Activated T-helper 2 cell treated with anti-CD3 and anti-CD28 coated beads, Interferon-gamma antibody, Interleukin-2, Interleukin-4, amounts not matched to agents 10 μg/mL and 5 μg/mL and 100 μg/mL, durations not matched to agents 14 hours and 24 hours and 36 hours (primary cell): ENCODE measurements around the gene CREB3L1. TPM values are rescaled to one million over a fixed set of nuclear protein-coding genes. Genes with fewer than 3 reads are reported as not detected.

Source experiments
- DNase-seq: peaks from one replicate; pipeline ENCODE4 v3.0.0; 2021; ENCODE audit warnings: low spot score
- H3K27ac Mint-ChIP-seq: one replicate; pipeline ENCODE4 v1.8.0; 2021; ENCODE audit warnings: mixed read lengths
- H3K27me3 Mint-ChIP-seq: one replicate; pipeline ENCODE4 v1.8.0; 2021; ENCODE audit warnings: low read depth, mixed read lengths
- H3K36me3 Mint-ChIP-seq: one replicate; pipeline ENCODE4 v1.8.0; 2021; ENCODE audit warnings: low read depth, mixed read lengths
- H3K4me1 Mint-ChIP-seq: one replicate; pipeline ENCODE4 v1.8.0; 2021; ENCODE audit warnings: low read depth, mixed read lengths
- H3K4me3 Mint-ChIP-seq: one replicate; pipeline ENCODE4 v1.8.0; 2021; ENCODE audit warnings: low read depth, mild to moderate bottlenecking, moderate library complexity, mixed read lengths
- H3K9me3 Mint-ChIP-seq: one replicate; pipeline ENCODE4 v1.8.0; 2021; ENCODE audit warnings: mixed read lengths
- intact Hi-C: fragments of 100-400 bp; cut with micrococcal nuclease; formaldehyde crosslinking; loops from one replicate; pipeline ENCODE4 v1.15.1; 2023
- total RNA-seq: library from RNA; stranded (reverse); gene quantifications from 2 replicates; pipeline ENCODE4 v1.2.3, GENCODE V29; 2022

The CREB3L1 gene
- total RNA-seq, 1 donor from 2014 or later, result not detected

- no peak for DNase-seq
- intact Hi-C loops, result no loop called here
- Mint-ChIP-seq H3K9me3 (no peaks in the 10 kb centered on the region), H3K4me1 (peaks cover 4% of the 10 kb centered on the region), H3K4me3 (no peak overlapping the region), H3K27ac (no peak overlapping the region), H3K36me3 (no peaks in the 10 kb centered on the region), H3K27me3 (peaks cover 16% of the 10 kb centered on the region)
Measured at GRCh38 chr11:46271875-46272815, 5.3 kb upstream of the CREB3L1 start.

- Mint-ChIP-seq H3K27ac (no peak overlapping the region), H3K36me3 (no peaks in the 10 kb centered on the region), H3K4me3 (no peak overlapping the region), H3K9me3 (no peaks in the 10 kb centered on the region), H3K27me3 (peaks cover 19% of the 10 kb centered on the region), H3K4me1 (peaks cover 6% of the 10 kb centered on the region)
- intact Hi-C loops, result no loop called here
- no peak for DNase-seq
Measured at GRCh38 chr11:46272816-46273427, 4.5 kb upstream of the CREB3L1 start.

- H3K27ac Mint-ChIP-seq, result no peak overlapping the region
- intact Hi-C loops, result no loop called here
Measured at GRCh38 chr11:46273511-46274205, 3.8 kb upstream of the CREB3L1 start.

GRCh38 chr11:46275964-46276641 is 1.4 kb upstream of the CREB3L1 start:
- Mint-ChIP-seq H3K36me3 (no peaks in the 10 kb centered on the region), H3K27ac (no peak overlapping the region), H3K27me3 (peaks cover 34% of the 10 kb centered on the region), H3K4me1 (peaks cover 6% of the 10 kb centered on the region), H3K4me3 (no peak overlapping the region), H3K9me3 (no peaks in the 10 kb centered on the region)
- DNase-seq, result no peak
- intact Hi-C loops, result no loop called here

More at GRCh38 chr11:46273511-46274205, 3.8 kb upstream of the CREB3L1 start:
- no peaks in the 10 kb centered on the region for H3K36me3 Mint-ChIP-seq
- peaks cover 18% of the 10 kb centered on the region for H3K27me3 Mint-ChIP-seq
- DNase-seq, result no peak
- no peak overlapping the region for H3K4me3 Mint-ChIP-seq
- H3K9me3 Mint-ChIP-seq, result no peaks in the 10 kb centered on the region
- peaks cover 6% of the 10 kb centered on the region for H3K4me1 Mint-ChIP-seq

- H3K27me3 Mint-ChIP-seq, result peaks cover 45% of the 10 kb centered on the region
- no peak overlapping the region for H3K4me3 Mint-ChIP-seq
- no peak overlapping the region for H3K27ac Mint-ChIP-seq
- H3K4me1 Mint-ChIP-seq, result peaks cover 6% of the 10 kb centered on the region
- no peaks in the 10 kb centered on the region for H3K9me3 Mint-ChIP-seq
- intact Hi-C loops, result no loop called here
- H3K36me3 Mint-ChIP-seq, result no peaks in the 10 kb centered on the region
- DNase-seq, result no peak
Measured at GRCh38 chr11:46277313-46277621, 195 bp upstream of the CREB3L1 start.

- Mint-ChIP-seq H3K27ac (no peak overlapping the region), H3K4me1 (peaks cover 2% of the 10 kb centered on the region), H3K4me3 (no peak overlapping the region), H3K9me3 (no peaks in the 10 kb centered on the region), H3K27me3 (peaks cover 52% of the 10 kb centered on the region), H3K36me3 (no peaks in the 10 kb centered on the region)
- intact Hi-C loops, result no loop called here
- DNase-seq, result no peak
Measured at GRCh38 chr11:46278387-46279125, 1.1 kb downstream of the CREB3L1 start.

GRCh38 chr11:46279126-46280099 is 2.0 kb downstream of the CREB3L1 start:
- Mint-ChIP-seq H3K27me3 (peaks cover 54% of the 10 kb centered on the region), H3K4me1 (peaks cover 2% of the 10 kb centered on the region), H3K4me3 (no peak overlapping the region), H3K36me3 (no peaks in the 10 kb centered on the region), H3K27ac (no peak overlapping the region), H3K9me3 (no peaks in the 10 kb centered on the region)
- DNase-seq, result no peak
- intact Hi-C loops, result no loop called here

GRCh38 chr11:46280706-46281105 is 3.2 kb downstream of the CREB3L1 start:
- intact Hi-C loops, result no loop called here
- DNase-seq, result no peak
- Mint-ChIP-seq H3K9me3 (no peaks in the 10 kb centered on the region), H3K27me3 (peaks cover 54% of the 10 kb centered on the region), H3K27ac (no peak overlapping the region), H3K36me3 (no peaks in the 10 kb centered on the region), H3K4me3 (no peak overlapping the region), H3K4me1 (peaks cover 2% of the 10 kb centered on the region)

- no peaks in the 10 kb centered on the region for H3K9me3 Mint-ChIP-seq
- intact Hi-C loops, result no loop called here
- peaks cover 2% of the 10 kb centered on the region for H3K4me1 Mint-ChIP-seq
- no peak for DNase-seq
- H3K36me3 Mint-ChIP-seq, result no peaks in the 10 kb centered on the region
- no peak overlapping the region for H3K27ac Mint-ChIP-seq
- peaks cover 50% of the 10 kb centered on the region for H3K27me3 Mint-ChIP-seq
- no peak overlapping the region for H3K4me3 Mint-ChIP-seq
Measured at GRCh38 chr11:46281371-46281831, 3.9 kb downstream of the CREB3L1 start.

- no peaks in the 10 kb centered on the region for H3K36me3 Mint-ChIP-seq
- no peak for DNase-seq
- H3K27ac Mint-ChIP-seq, result no peak overlapping the region
- H3K4me3 Mint-ChIP-seq, result no peak overlapping the region
- H3K4me1 Mint-ChIP-seq, result no peaks in the 10 kb centered on the region
- peaks cover 37% of the 10 kb centered on the region for H3K27me3 Mint-ChIP-seq
- H3K9me3 Mint-ChIP-seq, result no peaks in the 10 kb centered on the region
- intact Hi-C loops, result no loop called here
Measured at GRCh38 chr11:46285173-46285572, 7.7 kb downstream of the CREB3L1 start.

GRCh38 chr11:46285594-46286033 is 8.2 kb downstream of the CREB3L1 start:
- Mint-ChIP-seq H3K9me3 (no peaks in the 10 kb centered on the region), H3K4me3 (no peak overlapping the region), H3K27me3 (peaks cover 36% of the 10 kb centered on the region), H3K36me3 (no peaks in the 10 kb centered on the region), H3K4me1 (no peaks in the 10 kb centered on the region), H3K27ac (no peak overlapping the region)
- intact Hi-C loops, result no loop called here
- no peak for DNase-seq
